ENCODE results near the gene OLFML2B. TPM values are rescaled to one million over a fixed set of nuclear protein-coding genes. Genes with fewer than 3 reads are reported as not detected.

Gene OLFML2B
- polyA plus RNA-seq, 3 donors, result 10.2 to 10.6 (median 10.4) TPM

DNA sequence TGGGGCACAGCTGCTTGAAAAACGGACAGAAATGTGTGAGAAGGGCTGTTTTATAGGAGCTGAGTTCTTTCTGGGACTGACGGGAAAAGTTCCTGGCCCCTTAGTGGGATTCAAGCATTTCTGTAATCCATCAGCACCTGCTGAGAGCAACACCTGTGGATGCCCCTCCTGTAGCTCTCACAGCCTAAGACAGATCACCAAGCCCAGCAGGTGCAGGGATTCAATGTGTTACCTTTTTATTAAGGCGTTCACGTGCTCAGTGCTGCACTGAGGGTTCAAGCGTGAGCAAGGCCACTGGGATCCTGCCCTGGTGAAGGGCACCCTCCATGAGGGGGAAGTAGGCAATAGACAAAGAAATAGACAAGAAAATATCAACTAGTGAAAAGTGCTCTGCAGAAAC, 14.9 kb downstream of the OLFML2B start:
- no peak for DNase-seq (ENCODE audit: low read depth in 3 of 3, low spot score in 2 of 3)

DNA sequence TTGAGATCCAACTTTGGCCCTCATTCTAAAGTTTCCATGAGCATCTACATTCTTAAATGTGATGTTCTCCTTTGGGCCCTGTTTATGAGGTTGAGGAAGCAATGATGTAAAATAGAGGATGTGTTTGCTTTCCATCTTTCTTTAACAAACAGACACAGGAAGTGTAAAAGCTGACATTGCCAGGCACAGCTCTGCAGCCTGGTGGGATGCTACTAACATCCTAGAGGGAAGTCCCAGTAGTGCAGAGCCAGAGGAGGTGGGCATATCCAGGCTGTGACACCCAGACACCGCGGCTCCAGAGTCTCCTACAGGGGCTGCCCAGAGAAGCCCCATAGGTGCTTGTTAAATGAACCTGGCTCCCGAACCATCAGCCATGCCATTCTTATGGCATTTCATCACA, 16.2 kb downstream of the OLFML2B start:
- DNase-seq (ENCODE audit: low read depth in 3 of 3, low spot score in 2 of 3), result no peak

DNA sequence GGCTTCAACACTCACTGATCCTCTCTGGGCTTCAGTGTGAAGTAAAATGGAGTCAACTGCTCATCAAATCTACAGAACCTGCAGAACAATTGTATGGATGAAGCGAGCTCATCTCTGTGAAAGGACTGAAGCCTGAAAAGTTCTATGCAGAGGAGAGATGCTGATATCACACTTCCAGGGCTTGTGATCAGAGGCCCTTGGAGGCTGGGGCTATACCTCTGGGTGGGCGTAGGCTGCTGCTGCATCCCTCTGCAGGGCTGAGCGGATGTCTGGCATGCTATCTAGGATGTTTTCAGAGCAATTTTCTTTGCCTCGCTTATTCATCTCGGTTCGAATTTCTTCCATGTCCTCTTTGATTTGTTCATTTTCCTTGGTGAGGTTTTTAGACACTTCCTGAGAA, 17.6 kb downstream of the OLFML2B start:
- no peak for DNase-seq (ENCODE audit: low read depth in 3 of 3, low spot score in 2 of 3)

DNA sequence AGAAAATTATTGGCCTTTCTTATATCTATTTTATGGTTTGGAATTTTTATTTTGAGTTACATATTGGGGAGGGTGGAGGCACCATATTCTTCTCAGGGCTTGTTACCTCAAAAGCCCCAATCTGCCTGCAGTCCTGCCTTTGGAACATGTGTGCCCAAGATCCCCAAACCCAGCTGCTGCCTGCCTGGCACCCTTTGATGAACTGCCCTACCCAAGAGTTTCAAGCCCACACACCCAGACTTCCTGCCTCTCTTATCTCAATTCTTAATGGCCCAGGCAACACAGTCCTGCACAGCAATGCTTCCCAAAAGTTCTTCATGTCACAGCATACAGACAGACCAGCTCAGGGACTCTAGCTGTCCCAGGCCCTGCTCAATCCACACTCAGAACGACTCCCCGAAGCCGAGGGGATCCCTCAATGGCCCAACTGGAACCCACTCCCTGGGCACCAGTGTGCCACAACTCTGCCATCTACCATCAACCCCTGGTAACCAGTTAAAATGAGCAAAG, 19.2 kb downstream of the OLFML2B start:
- DNase-seq (ENCODE audit: low read depth in 3 of 3, low spot score in 2 of 3), result no peak

DNA sequence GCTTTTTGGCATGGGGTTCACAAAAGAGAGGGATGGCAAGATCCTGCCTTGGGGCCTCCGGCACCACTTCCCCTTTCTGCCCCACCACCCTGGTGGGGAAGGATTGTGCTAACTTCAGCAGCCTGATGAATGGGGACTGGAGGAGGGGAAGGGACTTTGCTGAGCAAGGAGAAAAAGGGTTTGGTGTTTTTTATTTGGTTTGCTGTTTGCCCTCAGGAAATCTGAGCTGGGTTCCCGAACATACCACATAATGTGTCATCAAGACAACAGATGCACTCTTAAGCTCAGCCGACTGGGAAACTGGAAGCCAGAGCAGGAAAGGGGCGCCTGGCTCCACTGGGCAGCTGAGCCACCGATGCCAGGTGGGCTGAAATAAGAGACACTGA, 19.8 kb downstream of the OLFML2B start:
- DNase-seq (ENCODE audit: low read depth in 3 of 3, low spot score in 2 of 3), result no peak

DNA sequence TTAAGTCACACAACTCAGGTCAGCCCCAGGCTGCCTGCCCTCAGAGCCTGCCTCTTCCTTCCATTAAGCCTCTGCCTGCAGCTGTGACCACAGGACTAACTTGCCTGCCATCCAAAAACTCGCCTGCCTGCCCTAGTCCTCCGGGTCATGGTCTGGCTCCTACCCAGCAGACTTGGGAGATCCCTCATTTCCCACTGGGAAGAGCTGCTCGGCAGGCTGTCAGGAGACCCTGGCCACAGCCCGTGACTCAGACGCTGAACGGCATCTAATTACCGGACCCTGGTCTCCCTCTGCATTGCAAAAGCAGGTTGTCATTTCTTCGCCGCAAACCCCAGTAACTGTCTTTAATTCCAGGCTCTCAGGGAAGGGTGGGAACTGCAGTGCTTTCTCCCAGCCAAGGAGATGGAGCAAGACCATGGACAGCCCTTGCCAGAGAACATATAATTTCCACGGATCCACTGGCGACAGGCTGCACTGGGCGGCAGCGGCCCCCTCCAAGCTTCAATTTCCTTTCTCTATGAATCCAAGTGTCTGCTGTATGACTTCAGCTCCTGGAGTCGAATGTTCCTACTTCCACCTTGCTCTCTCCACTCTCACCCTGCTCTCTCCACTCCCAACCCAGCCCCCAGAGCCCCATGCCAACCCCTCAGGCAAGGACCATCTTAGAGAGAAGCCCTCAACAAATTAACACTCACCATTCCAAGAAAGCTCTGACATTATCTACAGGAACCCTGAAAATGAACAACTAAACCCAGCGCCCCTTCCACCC, 20.4 kb downstream of the OLFML2B start:
- DNase-seq (ENCODE audit: low read depth in 3 of 3, low spot score in 2 of 3), result no peak

DNA sequence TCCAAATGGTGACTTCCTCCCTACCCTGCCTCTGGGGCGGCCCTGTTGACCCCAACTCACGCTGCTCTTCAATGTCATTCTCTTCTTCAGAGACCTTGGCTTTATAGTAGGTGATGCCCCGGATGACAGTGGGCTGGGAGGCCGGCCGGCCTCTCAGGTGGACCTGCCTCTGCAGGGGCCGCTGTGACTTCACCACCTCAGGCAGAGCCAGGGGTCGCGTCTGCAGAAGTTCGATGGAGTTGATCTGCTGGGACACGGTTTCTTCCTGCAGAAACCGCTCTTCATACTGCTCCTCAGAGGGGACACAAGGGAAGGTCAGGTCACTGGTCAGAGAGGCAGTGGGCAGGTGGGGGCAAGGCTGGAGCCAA, 23.6 kb downstream of the OLFML2B start:
- DNase-seq (ENCODE audit: low read depth in 3 of 3, low spot score in 2 of 3), result no peak

DNA sequence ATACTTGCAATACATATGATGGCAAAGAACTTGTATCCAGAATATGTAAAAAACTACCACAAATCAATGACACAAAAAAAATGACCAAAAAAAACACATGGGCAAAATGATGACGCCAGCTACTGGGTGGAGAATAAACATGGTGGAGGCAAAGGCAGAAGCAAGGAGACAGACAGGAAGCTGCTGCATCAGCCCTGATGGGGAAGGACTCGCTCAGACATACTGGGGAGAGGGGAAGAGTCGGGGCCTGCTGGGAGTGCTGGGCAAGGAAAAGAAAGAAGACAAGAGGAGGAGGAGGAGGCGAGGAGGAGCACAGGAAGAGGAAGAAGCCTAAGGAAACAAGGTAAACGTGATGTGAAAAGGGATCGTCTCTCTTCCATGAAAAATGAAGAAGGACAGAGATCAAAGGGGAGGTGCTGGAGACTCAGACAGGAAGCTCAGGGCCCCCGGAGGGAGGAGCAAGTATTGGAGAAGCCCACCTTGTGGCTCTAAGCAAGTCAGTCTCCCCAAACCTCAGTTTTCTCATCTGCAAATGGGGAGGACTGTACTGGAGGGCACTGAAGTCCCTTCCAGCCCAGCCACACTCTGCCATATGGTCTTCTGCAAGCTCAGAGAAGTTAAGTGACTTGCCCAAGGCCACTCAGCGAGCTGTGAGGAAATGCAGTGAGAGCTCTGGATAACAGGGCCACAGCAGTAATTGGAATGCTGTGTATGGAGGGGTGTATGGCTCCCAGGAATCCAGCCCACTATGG, 24.2 kb downstream of the OLFML2B start:
- no peak for DNase-seq (ENCODE audit: low read depth in 3 of 3, low spot score in 2 of 3)

DNA sequence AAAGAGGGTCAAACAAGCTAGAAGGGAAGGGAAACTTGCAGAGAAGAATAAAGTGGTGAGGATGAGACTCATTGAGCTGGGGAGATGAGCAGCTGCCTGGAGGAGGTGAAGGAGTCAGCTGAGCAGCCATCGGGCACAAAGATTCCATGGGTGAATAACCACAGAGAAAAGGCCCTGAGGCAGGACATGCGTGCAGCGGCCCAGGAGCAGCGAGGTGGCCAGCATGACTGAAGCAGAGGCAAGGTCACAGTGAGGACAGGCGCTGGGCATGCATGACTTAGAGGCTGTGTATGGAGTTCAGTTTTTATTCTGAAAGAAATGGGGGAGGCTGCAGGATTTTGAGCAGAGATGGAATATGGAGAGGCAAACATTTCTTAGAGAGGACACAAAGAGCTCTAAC, 24.9 kb downstream of the OLFML2B start:
- no peak for DNase-seq (ENCODE audit: low read depth in 3 of 3, low spot score in 2 of 3)

DNA sequence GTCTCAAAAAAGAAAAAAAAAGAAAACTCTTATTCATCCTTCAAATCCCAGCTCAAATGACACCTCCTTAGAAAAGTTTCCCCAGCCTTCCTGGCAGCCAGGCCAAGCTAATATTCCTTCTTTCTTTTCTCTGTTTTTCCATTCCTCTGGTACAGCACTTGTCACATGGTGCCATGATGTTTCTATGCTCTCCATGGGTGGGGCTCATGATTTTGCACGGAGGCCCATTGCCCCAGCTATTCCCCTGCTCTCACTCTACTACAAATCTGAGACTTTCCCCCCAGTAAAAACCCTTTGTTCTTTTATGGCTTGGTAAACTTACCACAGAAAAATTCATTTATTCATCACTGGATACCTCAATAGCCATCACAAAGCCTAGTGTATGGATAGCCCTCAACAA, 26.5 kb downstream of the OLFML2B start:
- no peak for DNase-seq (ENCODE audit: low read depth in 3 of 3, low spot score in 2 of 3)

DNA sequence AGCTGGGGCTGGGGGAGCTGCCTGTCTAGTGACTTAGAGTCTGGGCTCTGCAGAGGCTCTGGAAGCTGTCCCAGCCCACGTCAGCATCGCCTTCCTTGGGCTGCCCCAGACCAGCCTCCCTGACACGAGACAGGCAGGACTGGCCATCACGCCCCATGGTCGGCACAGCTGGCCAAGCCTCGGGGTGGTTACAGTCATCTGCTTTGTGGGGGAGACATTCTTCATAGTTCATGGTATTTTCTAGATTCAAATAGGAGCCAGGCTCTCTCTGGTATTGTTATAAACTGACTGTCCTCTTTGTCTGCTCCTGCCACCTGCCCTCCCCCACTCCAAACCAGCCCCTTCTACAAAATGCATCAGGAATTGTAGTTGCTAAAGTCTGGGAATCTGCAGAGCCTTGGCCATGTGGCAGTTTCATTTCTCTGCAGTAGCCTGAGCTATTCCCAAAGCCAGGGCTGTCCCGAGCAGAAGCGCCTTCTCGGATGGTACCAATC, 29.4 kb downstream of the OLFML2B start:
- no peak for DNase-seq (ENCODE audit: low read depth in 3 of 3, low spot score in 2 of 3)

DNA sequence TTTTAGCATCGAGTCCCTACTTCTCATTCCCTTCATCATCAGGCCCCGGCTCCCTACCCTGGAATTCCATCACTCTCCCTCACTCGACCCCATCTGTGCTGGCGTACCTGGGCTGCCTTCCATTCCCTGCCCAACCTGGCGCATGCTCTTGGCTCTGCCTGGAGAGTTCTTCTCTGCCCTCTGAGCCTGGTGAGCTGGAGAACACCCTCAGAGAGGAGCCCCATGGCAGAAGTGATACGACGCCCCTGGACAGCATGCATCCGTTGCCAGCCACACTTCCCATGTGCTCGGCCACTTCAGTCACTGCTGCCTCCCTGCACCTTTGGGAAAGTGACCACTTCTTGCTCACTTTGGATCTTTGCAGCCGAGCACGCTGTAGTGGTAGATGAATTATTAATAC, 30.1 kb downstream of the OLFML2B start:
- no peak for DNase-seq (ENCODE audit: low read depth in 3 of 3, low spot score in 2 of 3)

DNA sequence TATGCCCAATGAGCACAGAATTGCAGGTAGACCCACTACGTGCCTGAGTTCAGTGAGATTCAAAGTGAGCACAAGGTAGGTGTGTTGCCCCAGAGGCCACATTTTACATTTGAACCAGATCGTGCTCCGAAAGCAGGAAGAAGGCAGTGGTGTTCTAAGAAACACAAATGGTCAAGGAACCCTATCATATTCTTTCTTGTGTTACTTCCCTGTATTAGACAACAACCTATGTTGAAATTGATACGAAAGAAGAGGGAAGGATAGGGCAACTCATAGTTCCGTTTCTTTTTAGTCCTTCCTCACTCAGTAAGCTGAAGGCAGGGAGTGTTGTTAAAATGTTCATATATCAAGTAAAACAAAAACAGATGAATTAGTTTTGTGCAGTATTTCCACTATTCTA, 33.9 kb downstream of the OLFML2B start:
- DNase-seq (ENCODE audit: low read depth in 3 of 3, low spot score in 2 of 3), result no peak

DNA sequence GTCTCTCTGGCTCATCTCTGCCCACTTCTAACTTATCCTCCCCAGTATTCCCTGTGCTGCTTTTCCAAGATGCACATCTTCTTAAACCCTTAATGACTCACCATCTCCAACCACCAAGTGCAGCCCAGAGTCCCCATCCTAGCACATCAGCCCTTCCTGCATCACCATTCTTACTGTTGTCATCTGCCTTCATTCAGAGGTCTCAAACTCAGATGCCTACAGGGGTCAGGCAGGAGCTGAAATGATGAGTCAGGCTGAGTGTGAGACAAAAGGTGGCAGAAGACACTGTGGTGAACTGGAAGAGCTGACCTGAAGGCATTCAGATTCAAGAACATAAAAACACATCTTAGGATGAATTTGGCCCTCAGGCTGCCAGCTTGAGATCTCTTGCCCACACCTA, 34.6 kb downstream of the OLFML2B start:
- no peak for DNase-seq (ENCODE audit: low read depth in 3 of 3, low spot score in 2 of 3)

DNA sequence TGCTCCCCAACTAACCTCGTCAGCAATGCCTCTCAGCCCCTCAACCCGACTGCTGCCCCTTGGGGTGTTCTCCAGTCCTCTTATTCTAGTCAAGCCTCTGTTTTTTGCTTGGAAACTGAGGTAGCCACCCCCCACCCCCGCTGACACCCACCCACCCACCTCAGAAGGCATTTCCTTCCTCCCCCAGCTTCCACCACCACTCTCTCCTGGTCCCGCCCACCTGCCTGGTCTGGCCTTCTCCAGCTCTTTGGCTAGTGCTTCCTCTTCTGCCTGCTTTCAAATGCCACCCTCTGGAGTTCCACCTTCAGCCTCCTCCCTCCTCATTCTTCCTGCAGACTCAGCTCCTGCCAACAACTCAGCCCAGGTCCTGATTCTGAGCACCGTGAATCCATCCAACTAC, 35.3 kb downstream of the OLFML2B start:
- no peak for DNase-seq (ENCODE audit: low read depth in 3 of 3, low spot score in 2 of 3)

DNA sequence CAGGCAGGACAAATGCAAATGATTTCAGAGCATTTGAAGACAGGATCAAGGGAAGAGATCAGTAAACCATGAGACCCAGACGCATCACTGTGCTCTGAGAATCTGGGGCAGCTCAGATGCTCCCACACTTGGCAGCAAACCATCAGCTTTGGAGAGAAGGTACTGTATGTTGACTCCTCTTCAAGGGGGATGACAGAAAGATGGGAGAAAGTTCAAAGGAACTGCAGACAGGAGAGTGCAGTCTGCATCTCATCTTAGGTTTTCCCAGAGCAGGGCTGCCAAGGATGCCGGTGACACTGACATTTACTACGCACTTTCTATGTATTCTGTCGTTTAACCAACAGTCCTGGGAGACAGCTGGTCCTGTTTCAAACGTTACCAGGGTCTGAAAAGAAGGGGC, 35.8 kb downstream of the OLFML2B start:
- no peak for DNase-seq (ENCODE audit: low read depth in 3 of 3, low spot score in 2 of 3)

DNA sequence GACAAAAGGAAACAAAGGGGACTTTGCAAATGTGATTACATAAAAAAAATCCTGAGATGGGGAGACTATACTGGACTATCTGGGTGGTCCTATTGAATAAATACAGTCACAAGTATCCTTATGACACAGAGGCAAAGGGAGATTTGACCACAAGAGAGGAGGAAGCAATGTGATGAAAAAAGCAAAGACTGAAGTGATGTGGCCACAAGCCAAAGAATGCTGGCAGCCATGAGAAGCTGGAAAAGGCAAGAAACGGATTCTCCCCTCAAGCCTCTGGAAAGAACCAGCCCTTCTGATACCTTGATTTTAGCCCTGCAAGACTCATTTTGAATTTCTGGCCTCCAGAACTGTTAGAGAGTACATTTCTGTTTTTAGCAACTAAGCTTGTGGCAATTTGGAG, 36.4 kb downstream of the OLFML2B start:
- no peak for DNase-seq (ENCODE audit: low read depth in 3 of 3, low spot score in 2 of 3)

DNA sequence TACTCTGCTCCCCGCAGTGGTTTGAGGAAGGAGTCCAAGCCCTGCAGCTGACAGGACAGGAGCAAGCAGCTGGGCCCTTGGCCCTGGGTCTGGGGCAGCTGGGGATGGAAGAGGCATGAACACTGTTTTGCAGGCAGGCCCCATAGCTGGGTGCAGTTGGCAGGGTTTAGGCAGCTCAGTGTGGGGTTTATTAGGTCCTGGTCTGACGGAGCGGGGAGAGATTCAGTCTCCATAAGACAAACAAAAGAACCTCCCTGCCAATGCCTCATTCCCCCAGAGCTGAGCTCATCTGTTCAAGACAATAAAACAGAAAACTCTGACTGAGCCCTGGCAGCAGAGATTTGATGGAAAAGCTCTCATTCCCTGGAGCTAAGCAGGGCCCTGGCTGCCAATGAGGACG, 37.3 kb downstream of the OLFML2B start:
- no peak for DNase-seq (ENCODE audit: low read depth in 3 of 3, low spot score in 2 of 3)

DNA sequence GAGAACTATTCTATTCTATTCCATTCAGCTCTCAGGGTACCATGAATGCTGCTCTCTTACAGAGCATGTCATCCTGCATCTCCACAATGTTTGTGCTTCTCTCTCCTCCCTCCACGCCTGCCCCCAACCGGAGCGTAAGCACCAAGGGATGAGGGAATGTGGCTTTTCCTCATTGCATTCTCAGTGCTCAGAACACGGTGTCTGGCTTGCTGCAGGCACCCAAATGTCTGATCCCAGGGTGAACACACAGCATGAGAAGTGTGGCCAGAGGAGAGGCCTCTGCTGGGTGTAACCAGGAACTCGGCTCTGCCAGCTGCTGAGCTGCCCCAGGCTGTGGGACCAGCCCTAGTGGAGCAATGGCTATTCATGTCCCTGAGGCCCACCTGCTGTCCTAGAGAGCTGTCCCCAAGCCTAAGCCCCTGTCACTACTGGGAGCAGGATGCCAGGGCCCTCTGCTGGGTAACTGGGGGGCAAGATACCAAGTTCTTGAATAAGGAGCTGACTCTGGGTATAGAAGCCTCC, 38.3 kb downstream of the OLFML2B start:
- DNase-seq (ENCODE audit: low read depth in 3 of 3, low spot score in 2 of 3), result no peak

DNA sequence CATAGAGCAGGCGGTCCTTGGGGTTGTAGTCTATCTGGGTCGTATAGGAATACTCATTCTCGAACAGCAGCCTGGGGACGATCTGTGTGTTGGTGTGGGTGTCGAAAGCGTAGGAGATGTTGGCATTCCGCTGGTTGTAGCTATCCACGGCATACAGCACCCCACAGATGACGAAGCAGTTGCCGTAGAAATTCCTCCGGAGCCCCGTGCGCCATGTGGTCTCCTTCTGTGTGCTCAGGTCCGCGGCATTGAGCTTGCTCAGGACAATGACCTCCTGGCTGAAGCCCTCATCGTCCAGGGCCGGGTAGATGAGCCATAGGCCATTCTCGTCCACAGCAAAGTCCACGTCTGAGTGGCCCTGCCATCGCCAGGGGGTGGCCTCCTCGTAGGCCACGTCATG, 39.9 kb downstream of the OLFML2B start:
- DNase-seq (ENCODE audit: low read depth in 3 of 3, low spot score in 2 of 3), result no peak

DNA sequence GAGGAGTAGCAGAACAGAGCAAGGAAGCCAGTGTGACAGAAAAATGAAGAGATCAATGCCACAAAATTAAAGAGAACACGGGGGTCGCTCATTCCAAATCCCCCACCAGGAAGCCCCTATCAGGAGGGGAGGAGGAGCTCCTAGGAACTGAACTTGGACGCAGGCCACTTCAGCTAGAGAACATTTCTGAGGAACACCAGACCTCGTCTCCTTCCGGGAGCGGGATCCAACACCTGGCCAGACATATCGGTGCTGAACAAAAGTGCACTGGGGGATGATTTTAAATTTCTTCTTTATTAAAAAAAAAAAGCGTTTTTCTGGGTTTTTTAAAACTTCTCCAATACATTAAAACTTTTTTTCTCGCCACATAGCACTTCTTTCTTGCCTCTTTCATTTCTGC, 40.8 kb downstream of the OLFML2B start:
- no peak for DNase-seq (ENCODE audit: low read depth in 3 of 3, low spot score in 2 of 3)

DNA sequence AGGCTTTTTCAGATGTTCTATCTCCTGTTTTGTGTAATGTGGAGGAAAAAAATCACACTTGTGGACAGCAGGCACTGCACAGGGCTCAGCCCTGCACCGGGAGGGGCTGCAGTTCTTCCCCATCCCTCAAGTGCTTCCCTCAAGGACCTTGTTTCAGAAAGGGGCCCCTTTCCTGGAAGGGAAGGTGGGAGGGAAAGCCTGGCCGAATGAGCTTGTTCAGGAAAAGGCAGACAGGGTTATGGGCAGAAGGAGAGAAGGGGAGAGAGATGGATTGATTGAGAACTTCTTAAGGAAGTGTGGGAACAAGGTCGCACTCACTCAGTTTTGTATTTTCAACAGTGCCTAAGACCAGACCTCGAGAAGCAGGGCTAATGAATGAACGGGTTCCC, 41.2 kb downstream of the OLFML2B start:
- DNase-seq (ENCODE audit: low read depth in 3 of 3, low spot score in 2 of 3), result no peak

All from right renal cortex interstitium (tissue), 3 donors.